Tibial artery (tissue), 4 donors: ENCODE measurements around the gene ITLN1.
"Not testable (repeated sequence)": the region's sequence is repeated elsewhere in the genome, so short reads cannot be mapped to it uniquely, and the experiment has no call there.

Experiments
- DNase-seq, 2 donors: peaks; one replicate each; pipeline ENCODE4 v3.0.0-alpha.2; 2019
- H3K27ac ChIP-seq, 2 donors: fragments of 200-600 bp; sonication (generic) in 1 of 2; 1 replicate in 1 of 2; 2 replicates in 1 of 2; pipeline ENCODE4 v1.5.1; 2018 to 2019; ENCODE audit warnings: mild to moderate bottlenecking in 1 of 2
- H3K27me3 ChIP-seq, 2 donors: fragments of 200-600 bp; sonication (generic) in 1 of 2; one replicate each; pipeline versions ENCODE4 v1.5.1 to v1.6.0; 2016 to 2019
- H3K36me3 ChIP-seq, 3 donors: fragments of 200-600 bp; sonication (generic) in 2 of 3; one replicate each; pipeline ENCODE4 v1.5.1; 2016 to 2019; ENCODE audit warnings: mild to moderate bottlenecking in 2 of 3
- H3K4me1 ChIP-seq, 4 donors: fragments of 200-600 bp; sonication (generic) in 2 of 4; 1 replicate in 3 of 4; 2 replicates in 1 of 4; pipeline ENCODE4 v1.5.1; 2016 to 2019
- H3K4me3 ChIP-seq, 2 donors: fragments of 200-600 bp; sonication (generic) in 1 of 2; 1 replicate in 1 of 2; 2 replicates in 1 of 2; pipeline ENCODE4 v1.5.1; 2018 to 2019; ENCODE audit warnings: mild to moderate bottlenecking in 2 of 2
- H3K9me3 ChIP-seq, 3 donors: fragments of 200-600 bp; sonication (generic) in 1 of 3; one replicate each; pipeline ENCODE4 v1.5.1; 2016 to 2019
- CTCF ChIP-seq, 2 experiments: fragments of 200-600 bp in 1 of 2; fragments of 450-650 bp in 1 of 2; IDR thresholded peaks; one replicate each; pipeline ENCODE4 v1.5.1; 2017 to 2019; ENCODE audit warnings: antibody characterized with exemption in 2 of 2, mild to moderate bottlenecking in 1 of 2, moderate library complexity in 1 of 2
- intact Hi-C: fragments of 100-400 bp; cut with DNase I; formaldehyde crosslinking; loops from one replicate; pipeline ENCODE4 v1.15.0; 2023; ENCODE audit warnings: low total_unique reads

Gene ITLN1

GRCh38 chr1:160880216-160880615, 4.8 kb downstream of the ITLN1 start:
- no peaks in the 10 kb centered on the region for H3K27me3 ChIP-seq
- H3K27ac ChIP-seq: no peak overlapping the region
- H3K9me3 ChIP-seq: no peaks in the 10 kb centered on the region
- no peaks in the 10 kb centered on the region for H3K36me3 ChIP-seq
- TF ChIP-seq CTCF (IDR thresholded peaks at IDR 0.05): no peak
- H3K4me3 ChIP-seq: no peak overlapping the region
- no peaks in the 10 kb centered on the region for H3K4me1 ChIP-seq
- no peak for DNase-seq
- intact Hi-C loops: no loop called here

GRCh38 chr1:160879056-160879455, 5.9 kb downstream of the ITLN1 start:
- no peaks in the 10 kb centered on the region for H3K4me1 ChIP-seq
- no peaks in the 10 kb centered on the region for H3K27me3 ChIP-seq
- TF ChIP-seq CTCF (IDR thresholded peaks at IDR 0.05): no peak
- no peak for DNase-seq
- no peak overlapping the region for H3K4me3 ChIP-seq
- no peak overlapping the region for H3K27ac ChIP-seq
- no peaks in the 10 kb centered on the region for H3K36me3 ChIP-seq
- H3K9me3 ChIP-seq: no peaks in the 10 kb centered on the region
- intact Hi-C loops: no loop called here

- intact Hi-C loops: no loop called here
- DNase-seq: no peak
- TF ChIP-seq CTCF (IDR thresholded peaks at IDR 0.05): no peak
- Histone ChIP-seq H3K4me3 (no peak overlapping the region), H3K9me3 (no peaks in the 10 kb centered on the region), H3K4me1 (no peaks in the 10 kb centered on the region), H3K27ac (no peak overlapping the region), H3K36me3 (no peaks in the 10 kb centered on the region), H3K27me3 (no peaks in the 10 kb centered on the region)
Measured at GRCh38 chr1:160877221-160877620, 7.8 kb downstream of the ITLN1 start.

GRCh38 chr1:160876311-160876710, 8.7 kb downstream of the ITLN1 start:
- intact Hi-C loops: no loop called here
- Histone ChIP-seq H3K27ac (no peak overlapping the region), H3K4me3 (no peak overlapping the region), H3K27me3 (no peaks in the 10 kb centered on the region), H3K4me1 (no peaks in the 10 kb centered on the region), H3K36me3 (no peaks in the 10 kb centered on the region), H3K9me3 (no peaks in the 10 kb centered on the region)
- no peak for TF ChIP-seq CTCF (IDR thresholded peaks at IDR 0.05)
- DNase-seq: no peak

- H3K27ac ChIP-seq, intact Hi-C loops, DNase-seq, H3K36me3 ChIP-seq, H3K9me3 ChIP-seq, H3K4me1 ChIP-seq, H3K4me3 ChIP-seq, H3K27me3 ChIP-seq: not testable (repeated sequence)
Measured at GRCh38 chr1:160875591-160875990, 9.4 kb downstream of the ITLN1 start.

- H3K36me3 ChIP-seq: no peaks in the 10 kb centered on the region
- H3K4me1 ChIP-seq: no peaks in the 10 kb centered on the region
- H3K9me3 ChIP-seq: no peaks in the 10 kb centered on the region
- no peaks in the 10 kb centered on the region for H3K27me3 ChIP-seq
- TF ChIP-seq CTCF (IDR thresholded peaks at IDR 0.05): no peak
- no peak overlapping the region for H3K27ac ChIP-seq
- intact Hi-C loops: no loop called here
- no peak for DNase-seq
- no peak overlapping the region for H3K4me3 ChIP-seq
Measured at GRCh38 chr1:160874935-160875334, 10.0 kb downstream of the ITLN1 start.
